Tibial artery (tissue), 4 donors: Measurements from ENCODE around the gene YTHDF1.

Experiments used
- DNase-seq, 2 donors: peaks; one replicate each; pipeline ENCODE4 v3.0.0-alpha.2; 2019
- H3K27ac ChIP-seq, 2 donors: fragments of 200-600 bp; sonication (generic) in 1 of 2; 1 replicate in 1 of 2; 2 replicates in 1 of 2; pipeline ENCODE4 v1.5.1; 2018 to 2019; ENCODE audit warnings: mild to moderate bottlenecking in 1 of 2
- H3K27me3 ChIP-seq, 2 donors: fragments of 200-600 bp; sonication (generic) in 1 of 2; one replicate each; pipeline versions ENCODE4 v1.5.1 to v1.6.0; 2016 to 2019
- H3K36me3 ChIP-seq, 3 donors: fragments of 200-600 bp; sonication (generic) in 2 of 3; one replicate each; pipeline ENCODE4 v1.5.1; 2016 to 2019; ENCODE audit warnings: mild to moderate bottlenecking in 2 of 3
- H3K4me1 ChIP-seq, 4 donors: fragments of 200-600 bp; sonication (generic) in 2 of 4; 1 replicate in 3 of 4; 2 replicates in 1 of 4; pipeline ENCODE4 v1.5.1; 2016 to 2019
- H3K4me3 ChIP-seq, 2 donors: fragments of 200-600 bp; sonication (generic) in 1 of 2; 1 replicate in 1 of 2; 2 replicates in 1 of 2; pipeline ENCODE4 v1.5.1; 2018 to 2019; ENCODE audit warnings: mild to moderate bottlenecking in 2 of 2
- H3K9me3 ChIP-seq, 3 donors: fragments of 200-600 bp; sonication (generic) in 1 of 3; one replicate each; pipeline ENCODE4 v1.5.1; 2016 to 2019
- CTCF ChIP-seq, 2 experiments: fragments of 200-600 bp in 1 of 2; fragments of 450-650 bp in 1 of 2; IDR thresholded peaks; one replicate each; pipeline ENCODE4 v1.5.1; 2017 to 2019; ENCODE audit warnings: antibody characterized with exemption in 2 of 2, mild to moderate bottlenecking in 1 of 2, moderate library complexity in 1 of 2
- intact Hi-C: fragments of 100-400 bp; cut with DNase I; formaldehyde crosslinking; loops from one replicate; pipeline ENCODE4 v1.15.0; 2023; ENCODE audit warnings: low total_unique reads

Gene YTHDF1

GRCh38 chr20:63202811-63203526 lies 13.0 kb downstream of the YTHDF1 start:
- no peak for DNase-seq
- H3K4me1 ChIP-seq, result peaks cover 0 to 11% (median 4%) of the 10 kb centered on the region in 4 donors
- H3K36me3 ChIP-seq, result peaks cover 28 to 84% (median 58%) of the 10 kb centered on the region in 3 donors

GRCh38 chr20:63202021-63202420 lies 13.9 kb downstream of the YTHDF1 start:
- Histone ChIP-seq H3K9me3 (no peaks in the 10 kb centered on the region), H3K36me3 (peaks cover 28 to 84% (median 60%) of the 10 kb centered on the region in 3 donors), H3K4me1 (peaks cover 0 to 9% (median 3%) of the 10 kb centered on the region in 4 donors), H3K27me3 (no peaks in the 10 kb centered on the region), H3K4me3 (no peak overlapping the region), H3K27ac (no peak overlapping the region)
- no peak for TF ChIP-seq CTCF (IDR thresholded peaks at IDR 0.05)
- no peak for DNase-seq
- intact Hi-C loops, result no loop called here

More at GRCh38 chr20:63202811-63203526, 13.0 kb downstream of the YTHDF1 start:
- H3K27ac ChIP-seq, result no peak overlapping the region
- H3K27me3 ChIP-seq, result no peaks in the 10 kb centered on the region
- no peak for TF ChIP-seq CTCF (IDR thresholded peaks at IDR 0.05)
- no peaks in the 10 kb centered on the region for H3K9me3 ChIP-seq
- H3K4me3 ChIP-seq, result no peak overlapping the region
- intact Hi-C loops, result no loop called here

GRCh38 chr20:63198606-63199005 lies 17.3 kb downstream of the YTHDF1 start:
- intact Hi-C loops, result no loop called here
- H3K27me3 ChIP-seq, result no peaks in the 10 kb centered on the region
- no peak for DNase-seq
- H3K36me3 ChIP-seq, result peaks cover 20 to 76% (median 53%) of the 10 kb centered on the region in 3 donors
- no peak for TF ChIP-seq CTCF (IDR thresholded peaks at IDR 0.05)
- H3K9me3 ChIP-seq, result no peaks in the 10 kb centered on the region
- peaks cover 0 to 9% (median 2%) of the 10 kb centered on the region in 4 donors for H3K4me1 ChIP-seq
- no peak overlapping the region for H3K4me3 ChIP-seq
- H3K27ac ChIP-seq, result no peak overlapping the region

- no peaks in the 10 kb centered on the region for H3K9me3 ChIP-seq
- H3K4me1 ChIP-seq, result peaks cover 0 to 9% (median 2%) of the 10 kb centered on the region in 4 donors
- no peak for TF ChIP-seq CTCF (IDR thresholded peaks at IDR 0.05)
- DNase-seq, result no peak
- no peak overlapping the region for H3K4me3 ChIP-seq
- intact Hi-C loops, result no loop called here
- H3K27ac ChIP-seq, result no peak overlapping the region
- H3K36me3 ChIP-seq, result peaks cover 4 to 59% (median 37%) of the 10 kb centered on the region in 3 donors
- H3K27me3 ChIP-seq, result no peaks in the 10 kb centered on the region
Observed at GRCh38 chr20:63196768-63197470, 19.0 kb downstream of the YTHDF1 start.

- DNase-seq, result no peak
- TF ChIP-seq CTCF (IDR thresholded peaks at IDR 0.05), result no peak
- H3K9me3 ChIP-seq, result no peaks in the 10 kb centered on the region
- peaks cover 0 to 9% (median 2%) of the 10 kb centered on the region in 4 donors for H3K4me1 ChIP-seq
- no peak overlapping the region for H3K4me3 ChIP-seq
- intact Hi-C loops, result no loop called here
- peaks cover 0 to 40% (median 30%) of the 10 kb centered on the region in 3 donors for H3K36me3 ChIP-seq
- no peaks in the 10 kb centered on the region for H3K27me3 ChIP-seq
- H3K27ac ChIP-seq, result no peak overlapping the region
Observed at GRCh38 chr20:63194797-63195173, 21.1 kb downstream of the YTHDF1 start.
